HL-60/S4 (cell line): Measurements from ENCODE around the gene INSYN1.

Experiments used
- in situ Hi-C: fragments of 300-500 bp; cut with MboI; formaldehyde crosslinking; loops from 2 replicates; pipeline ENCODE4 v1.14.3; 2022; ENCODE audit warnings: low sequenced_read_pairs

INSYN1 gene

GRCh38 chr15:73779974-73780373, 26.8 kb upstream of the INSYN1 start:
- in situ Hi-C loops, result no loop called here

DNA sequence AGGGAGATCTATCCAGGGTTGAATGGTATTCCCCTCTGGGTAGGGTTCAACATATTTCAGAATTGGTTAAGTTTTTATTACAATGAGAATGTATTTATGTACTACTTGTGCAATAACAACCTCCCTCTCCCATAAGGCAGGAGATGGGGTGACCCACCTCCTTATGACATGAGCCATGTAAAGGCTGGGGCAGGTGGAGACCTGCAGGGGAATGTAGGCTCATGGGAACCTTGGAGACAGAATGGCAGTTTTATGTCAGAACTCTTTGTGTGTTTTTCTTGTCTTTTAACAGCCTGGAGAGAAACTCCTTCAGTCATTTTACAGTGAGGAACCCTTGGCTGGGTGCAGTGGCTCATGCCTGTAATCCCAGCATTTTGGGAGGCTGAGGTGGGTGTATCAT, 24.6 kb upstream of the INSYN1 start:
- in situ Hi-C loops, result no loop called here

- in situ Hi-C loops, result no loop called here
These were observed 20.3 kb upstream of the INSYN1 start for GRCh38 chr15:73773428-73773827.

- in situ Hi-C loops, result no loop called here
These were observed 18.4 kb upstream of the INSYN1 start for GRCh38 chr15:73771385-73772045.

- in situ Hi-C loops, result no loop called here
These were observed 16.9 kb upstream of the INSYN1 start for GRCh38 chr15:73770050-73770449.

DNA sequence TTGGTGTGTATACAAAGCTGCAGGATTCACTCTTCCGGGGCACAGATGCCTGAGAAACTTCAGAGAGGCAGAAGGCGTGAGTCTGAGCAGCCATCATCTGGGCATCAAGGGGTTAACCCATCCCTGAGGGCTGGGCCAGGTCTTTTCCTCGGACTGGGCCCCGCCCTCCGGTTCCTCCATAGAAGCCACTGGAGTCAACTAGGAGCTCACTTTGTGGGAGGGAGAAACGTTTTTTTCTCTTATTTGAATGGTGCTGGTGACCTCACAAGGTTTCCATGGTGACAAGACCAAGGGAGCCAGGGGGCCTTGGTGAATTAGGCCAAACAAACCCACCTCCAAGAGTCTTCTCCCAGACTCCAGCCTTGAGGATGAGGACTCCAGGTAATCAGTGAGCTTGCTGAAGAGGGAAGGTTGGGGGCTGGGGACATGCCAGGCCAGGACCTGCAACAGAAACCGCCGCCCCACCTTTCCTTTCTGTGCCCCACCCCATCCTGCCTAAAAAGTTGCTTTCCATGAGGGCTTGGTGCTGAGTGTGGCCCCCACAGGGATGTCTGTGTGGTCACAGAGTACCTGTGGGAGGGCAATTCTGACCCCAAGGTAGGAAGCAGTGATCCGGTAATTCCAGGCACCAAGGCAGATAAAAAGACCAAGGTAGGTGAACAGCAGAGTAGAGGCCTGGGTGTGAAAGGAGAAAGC, 14.8 kb upstream of the INSYN1 start:
- in situ Hi-C loops, result no loop called here

DNA sequence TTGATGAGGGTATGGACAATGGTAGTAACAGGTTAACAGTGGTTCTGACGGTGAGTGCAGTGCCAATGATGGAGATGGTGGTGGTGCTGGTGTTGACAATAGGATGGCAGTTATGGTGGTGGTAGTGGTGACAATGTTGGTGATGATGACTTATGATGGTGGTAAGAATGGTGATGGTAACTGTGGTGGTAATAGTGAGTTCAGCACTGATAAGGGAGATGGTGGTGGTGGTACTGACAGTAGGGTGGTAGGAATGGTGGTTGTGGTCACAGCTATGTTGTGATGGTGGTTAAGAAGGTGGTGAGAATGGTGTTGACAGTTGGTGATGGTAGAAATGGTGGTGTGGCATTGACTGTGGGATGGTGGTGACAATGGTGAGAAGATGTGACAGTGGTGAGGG, 13.4 kb upstream of the INSYN1 start:
- in situ Hi-C loops, result no loop called here

DNA sequence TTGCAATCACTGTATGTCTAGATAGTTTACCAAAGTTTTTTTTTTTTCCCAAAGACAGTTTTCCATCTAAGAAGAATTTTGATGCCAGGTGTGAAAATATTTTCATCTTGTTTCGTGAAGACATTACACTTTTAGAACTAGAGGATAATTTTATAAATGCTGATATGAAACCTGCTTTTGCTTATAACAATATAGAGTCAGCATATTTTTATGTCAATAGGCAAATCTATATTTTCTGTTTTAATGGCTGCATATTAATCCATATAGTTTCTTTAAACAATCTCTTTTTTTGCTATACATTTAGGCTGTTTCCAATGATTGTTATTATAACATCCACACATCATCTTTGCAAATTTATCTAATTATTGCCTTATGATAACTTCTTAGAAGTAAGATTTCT, 12.6 kb upstream of the INSYN1 start:
- in situ Hi-C loops, result no loop called here

GRCh38 chr15:73763931-73764330, 10.8 kb upstream of the INSYN1 start:
- in situ Hi-C loops, result no loop called here

GRCh38 chr15:73760330-73761329, 7.5 kb upstream of the INSYN1 start:
- in situ Hi-C loops, result no loop called here

- in situ Hi-C loops, result no loop called here
These were observed 5.3 kb upstream of the INSYN1 start for GRCh38 chr15:73758461-73758860.

DNA sequence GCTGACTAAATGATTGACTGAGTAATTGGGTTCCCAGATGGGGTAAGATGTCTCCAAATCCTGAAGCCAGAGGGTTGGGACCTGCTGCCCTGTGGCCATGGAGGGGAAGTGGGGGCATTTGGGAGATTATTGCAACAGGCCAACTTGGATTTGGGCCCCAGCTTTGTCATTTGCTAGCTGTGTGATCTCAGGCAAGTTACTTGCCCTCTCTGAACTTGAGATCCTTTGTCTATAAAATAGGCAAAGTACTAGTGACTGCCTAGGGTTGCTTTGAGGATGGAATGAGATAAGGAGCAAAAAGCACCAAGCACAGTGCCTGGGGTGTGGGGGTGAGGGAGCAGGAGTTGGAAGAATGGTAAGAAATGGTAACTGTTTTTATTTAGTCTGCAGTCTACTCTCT, 4.4 kb upstream of the INSYN1 start:
- in situ Hi-C loops, result no loop called here

DNA sequence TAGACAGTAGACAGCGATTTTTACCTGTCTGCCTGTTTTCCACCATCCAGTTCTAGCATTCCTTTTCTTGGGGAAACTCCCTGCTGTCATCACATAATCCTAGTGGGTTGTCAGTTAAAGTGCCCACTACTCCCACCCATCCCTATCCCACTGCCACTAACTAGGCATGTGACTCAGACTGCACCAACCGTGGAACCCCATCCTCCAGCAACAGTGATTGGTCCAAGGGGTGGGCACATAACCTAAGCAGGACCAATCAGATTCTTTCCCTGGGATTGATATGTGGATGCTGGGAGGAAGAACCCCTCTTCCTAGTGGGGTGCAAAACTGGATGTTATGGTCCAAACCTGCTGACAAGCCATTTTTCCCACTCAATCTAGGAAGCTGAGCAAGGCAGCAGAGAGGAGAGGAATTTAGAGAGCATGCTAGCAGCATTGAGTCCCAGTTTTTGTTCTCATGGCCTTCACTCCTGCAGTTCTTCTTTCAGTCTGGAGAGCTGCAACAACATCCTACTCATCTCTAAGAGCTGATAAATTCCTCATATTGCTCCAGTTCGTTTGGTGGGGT, 3.9 kb upstream of the INSYN1 start:
- in situ Hi-C loops, result no loop called here

- in situ Hi-C loops, result no loop called here
These were observed 3.2 kb upstream of the INSYN1 start for GRCh38 chr15:73756390-73756789.

GRCh38 chr15:73755946-73756345, 2.8 kb upstream of the INSYN1 start:
- in situ Hi-C loops, result no loop called here

DNA sequence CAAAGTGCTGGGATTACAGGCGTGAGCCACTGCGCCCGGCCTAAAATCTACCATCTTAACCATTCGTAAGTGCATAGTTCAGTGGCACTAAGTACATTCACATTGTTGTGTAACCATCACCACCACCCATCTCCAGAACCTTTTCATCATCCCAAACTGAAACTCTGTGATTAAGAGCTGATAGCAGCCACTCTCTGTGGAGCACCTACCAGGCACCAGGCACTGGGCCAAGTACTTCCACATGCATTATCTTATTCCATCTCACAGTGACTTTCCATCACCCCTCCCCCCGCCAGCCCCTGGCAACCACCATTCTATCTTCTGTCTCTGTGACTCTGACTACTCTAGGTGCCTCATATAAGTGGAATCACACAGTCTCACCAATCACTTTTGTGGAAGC, 2.3 kb upstream of the INSYN1 start:
- in situ Hi-C loops, result no loop called here

DNA sequence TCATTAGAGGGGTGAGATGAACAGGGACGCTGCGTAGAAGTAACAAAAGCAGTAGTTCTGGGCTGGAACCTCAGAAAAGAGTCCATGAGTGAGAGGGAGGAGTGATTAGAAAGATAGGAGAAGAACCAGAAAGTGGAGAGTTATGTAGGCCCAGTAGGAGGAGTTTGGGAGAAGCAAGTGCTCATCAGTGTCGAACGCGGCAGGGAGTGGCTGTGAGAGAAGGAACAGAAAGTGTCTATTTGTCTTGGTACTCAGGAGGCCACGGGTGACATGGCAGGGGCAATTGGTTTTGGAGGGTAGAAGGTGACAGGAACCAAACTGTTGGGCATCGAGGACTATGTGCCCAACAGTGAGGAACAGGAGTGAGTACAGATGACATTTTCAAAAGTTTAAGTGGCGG, 1.3 kb upstream of the INSYN1 start:
- in situ Hi-C loops, result no loop called here

DNA sequence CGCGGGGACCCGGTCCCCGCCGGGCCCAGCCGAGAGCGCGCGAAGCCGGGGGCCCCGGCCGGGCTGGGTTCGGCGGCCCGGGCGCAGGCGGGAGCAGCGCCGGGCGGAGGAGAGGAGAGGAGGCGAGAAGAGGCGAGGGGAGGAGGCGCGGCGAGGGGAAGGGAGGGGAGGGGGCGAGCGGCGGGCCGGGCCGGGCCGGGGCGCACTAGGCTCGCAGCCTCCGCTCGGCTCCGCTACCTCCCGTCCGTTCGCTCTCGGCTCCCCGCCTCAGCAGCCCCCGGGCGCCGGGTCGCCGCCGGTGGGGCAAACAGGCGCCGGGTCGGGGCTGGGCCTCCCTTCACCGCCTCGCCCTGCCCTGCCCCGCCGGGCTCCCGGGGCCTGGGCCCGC, 351 bp downstream of the INSYN1 start:
- in situ Hi-C loops, result no loop called here

DNA sequence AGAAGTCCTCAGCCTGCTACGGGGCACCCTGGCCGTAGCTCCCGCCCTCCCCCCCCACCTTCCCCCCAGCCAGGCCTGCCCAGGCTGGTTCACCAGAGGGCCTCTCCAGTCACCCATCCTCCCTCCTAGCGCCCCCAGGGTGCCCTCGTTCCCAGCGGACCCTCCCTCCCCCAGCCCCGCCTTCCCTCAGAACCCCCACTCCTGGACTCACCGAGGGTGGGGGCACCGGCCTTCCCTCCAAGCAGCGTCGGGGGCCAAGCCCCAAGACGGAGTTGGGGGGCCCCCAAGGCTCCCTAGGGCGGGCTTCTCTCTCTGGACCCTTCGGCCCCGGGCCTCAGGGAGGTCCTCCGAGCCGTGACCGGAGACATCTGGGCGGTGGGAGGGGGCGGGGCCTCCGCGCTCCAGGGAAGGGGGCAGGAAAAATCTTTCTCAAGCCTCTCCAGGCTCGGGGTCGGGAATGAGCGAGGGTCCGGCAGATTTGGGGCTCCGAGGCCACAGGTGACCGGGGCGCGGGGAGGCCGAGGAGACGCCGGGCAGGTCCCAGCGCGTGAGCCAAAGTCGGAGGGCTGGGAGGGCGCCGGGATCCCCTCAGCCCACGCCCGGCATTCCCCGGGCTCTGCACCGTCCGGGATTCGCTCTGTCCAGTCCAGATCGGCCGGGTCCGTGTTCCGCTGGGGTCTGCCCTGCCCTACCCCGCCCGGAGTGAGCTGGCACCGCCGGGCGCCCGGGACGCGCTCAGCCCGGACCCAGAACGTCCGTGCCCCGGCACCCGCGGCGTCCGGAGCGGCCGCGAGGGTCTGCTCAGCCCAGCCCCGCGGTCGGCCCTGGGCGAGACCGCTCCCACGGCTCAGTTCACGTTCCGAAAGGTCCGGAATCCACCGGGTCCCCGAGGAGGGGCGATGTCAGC, 999 bp downstream of the INSYN1 start:
- in situ Hi-C loops, result no loop called here

DNA sequence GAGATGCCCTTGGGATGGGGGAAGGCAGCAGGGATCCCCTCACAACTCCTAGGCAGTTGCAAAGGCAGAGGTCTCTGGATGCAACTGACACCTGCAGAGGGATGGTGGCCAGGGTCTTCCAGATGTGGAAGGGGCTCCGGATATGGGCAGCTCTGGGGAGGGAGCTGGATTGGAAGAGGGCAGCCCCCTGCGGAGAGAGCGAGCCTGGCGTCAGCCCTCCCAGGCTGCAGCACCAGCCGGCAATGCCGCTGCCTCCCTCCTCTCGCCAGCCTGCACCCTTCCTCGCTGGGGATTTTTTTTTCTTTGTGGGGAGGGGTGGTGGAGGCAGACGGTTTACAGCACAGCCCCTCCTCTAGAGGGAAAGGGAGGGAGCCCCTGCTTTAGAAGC, 1.6 kb downstream of the INSYN1 start:
- in situ Hi-C loops, result no loop called here
